ENCODE data around the gene SH3RF3. TPM values are rescaled to one million over a fixed set of nuclear protein-coding genes. Genes with fewer than 3 reads are reported as not detected.

The SH3RF3 gene
- total RNA-seq, 2 experiments from 2014 or later, result 1.9 to 2.3 TPM

DNA sequence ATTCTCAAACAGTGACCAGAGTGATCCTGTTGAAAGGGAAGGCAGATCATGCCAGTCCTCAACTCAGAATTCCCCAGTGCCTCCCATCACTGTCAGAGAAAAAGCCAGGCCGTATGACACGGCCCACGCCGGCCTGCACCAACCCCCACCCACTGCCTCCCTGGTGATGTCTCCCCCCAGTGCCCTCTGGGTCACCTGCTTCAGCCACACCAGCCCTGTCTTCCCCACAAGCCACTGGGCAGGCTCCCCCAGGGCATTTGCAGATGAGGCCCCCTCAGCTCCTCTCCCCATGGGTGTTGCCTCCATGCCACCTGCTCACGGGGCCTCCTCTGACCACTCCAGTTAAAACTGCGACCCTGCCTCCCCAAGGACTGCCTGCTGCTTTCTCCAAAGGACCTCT is 169.8 kb downstream of the SH3RF3 start:
- DNase-seq, result no peak

DNA sequence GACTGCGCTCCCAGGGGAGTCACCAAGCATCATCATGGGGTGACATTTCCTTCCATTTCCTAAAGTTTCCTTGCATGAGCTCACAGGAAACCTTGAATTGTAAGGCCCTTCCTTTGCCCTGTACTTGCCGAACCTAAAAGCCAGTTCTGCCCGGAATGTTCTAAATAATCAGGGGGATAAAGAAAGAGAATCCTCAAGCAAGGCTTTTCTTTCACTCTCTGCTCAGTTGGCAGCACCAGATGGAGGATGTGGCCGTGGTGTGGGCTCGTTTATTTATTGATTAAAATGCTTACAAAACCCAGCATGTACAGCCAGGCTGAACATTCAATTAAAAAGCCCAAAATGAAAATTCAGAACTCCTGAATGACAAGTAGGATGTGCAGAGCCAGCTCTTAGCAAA is 170.5 kb downstream of the SH3RF3 start:
- H3K4me3 Mint-ChIP-seq, result no peak overlapping the region
- peaks cover 5% of the 10 kb centered on the region for H3K4me1 Mint-ChIP-seq (ENCODE audit: low read depth)
- no peaks in the 10 kb centered on the region for H3K27me3 Mint-ChIP-seq
- POLR2A ChIA-PET, result no interaction called here
- no peak overlapping the region for H3K27ac Mint-ChIP-seq
- ATAC-seq, result no peak
- H3K36me3 Mint-ChIP-seq (ENCODE audit: low read depth), result no peaks in the 10 kb centered on the region
- H3K9me3 Mint-ChIP-seq, result no peaks in the 10 kb centered on the region
- CTCF ChIA-PET, result no interaction called here
- intact Hi-C loops (cut with micrococcal nuclease), result no loop called here
- TF ChIP-seq, protein P1, sequence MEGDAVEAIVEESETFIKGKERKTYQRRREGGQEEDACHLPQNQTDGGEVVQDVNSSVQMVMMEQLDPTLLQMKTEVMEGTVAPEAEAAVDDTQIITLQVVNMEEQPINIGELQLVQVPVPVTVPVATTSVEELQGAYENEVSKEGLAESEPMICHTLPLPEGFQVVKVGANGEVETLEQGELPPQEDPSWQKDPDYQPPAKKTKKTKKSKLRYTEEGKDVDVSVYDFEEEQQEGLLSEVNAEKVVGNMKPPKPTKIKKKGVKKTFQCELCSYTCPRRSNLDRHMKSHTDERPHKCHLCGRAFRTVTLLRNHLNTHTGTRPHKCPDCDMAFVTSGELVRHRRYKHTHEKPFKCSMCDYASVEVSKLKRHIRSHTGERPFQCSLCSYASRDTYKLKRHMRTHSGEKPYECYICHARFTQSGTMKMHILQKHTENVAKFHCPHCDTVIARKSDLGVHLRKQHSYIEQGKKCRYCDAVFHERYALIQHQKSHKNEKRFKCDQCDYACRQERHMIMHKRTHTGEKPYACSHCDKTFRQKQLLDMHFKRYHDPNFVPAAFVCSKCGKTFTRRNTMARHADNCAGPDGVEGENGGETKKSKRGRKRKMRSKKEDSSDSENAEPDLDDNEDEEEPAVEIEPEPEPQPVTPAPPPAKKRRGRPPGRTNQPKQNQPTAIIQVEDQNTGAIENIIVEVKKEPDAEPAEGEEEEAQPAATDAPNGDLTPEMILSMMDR (IDR thresholded peaks at IDR 0.05), result no peak
- DNase-seq, result no peak

More for the DNA sequence above, 169.8 kb downstream of the SH3RF3 start:
- intact Hi-C loops (cut with micrococcal nuclease), result no loop called here
- no peaks in the 10 kb centered on the region for H3K27me3 Mint-ChIP-seq
- ChIA-PET CTCF (no interaction called here), POLR2A (no interaction called here)
- no peaks in the 10 kb centered on the region for H3K36me3 Mint-ChIP-seq (ENCODE audit: low read depth)
- ATAC-seq, result no peak
- no peak overlapping the region for H3K4me3 Mint-ChIP-seq
- peaks cover 5% of the 10 kb centered on the region for H3K4me1 Mint-ChIP-seq (ENCODE audit: low read depth)
- H3K9me3 Mint-ChIP-seq, result no peaks in the 10 kb centered on the region
- H3K27ac Mint-ChIP-seq, result no peak overlapping the region
- TF ChIP-seq, protein P1 (IDR thresholded peaks at IDR 0.05), result no peak

DNA sequence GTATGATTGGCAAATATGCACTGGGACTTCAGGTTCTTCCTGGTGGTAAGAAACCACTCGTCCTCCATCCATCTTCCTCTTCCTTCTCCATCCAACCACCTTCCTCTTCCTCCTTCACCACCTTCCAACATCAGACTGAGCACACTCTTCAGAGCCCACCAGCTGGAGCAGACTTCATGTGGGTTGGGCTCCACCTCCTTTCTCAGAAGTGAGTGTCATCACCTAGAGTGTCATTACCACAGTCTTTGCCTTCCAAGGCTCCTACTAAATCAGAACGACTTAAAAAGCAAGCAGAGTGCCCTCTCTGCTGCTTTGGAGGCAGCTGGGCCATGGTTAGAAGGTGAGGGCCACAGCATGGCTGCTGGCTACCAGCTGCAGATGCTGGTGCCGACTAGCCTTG is 171.6 kb downstream of the SH3RF3 start:
- TF ChIP-seq, protein P1 (IDR thresholded peaks at IDR 0.05), result no peak
- no peaks in the 10 kb centered on the region for H3K36me3 Mint-ChIP-seq (ENCODE audit: low read depth)
- H3K9me3 Mint-ChIP-seq, result no peaks in the 10 kb centered on the region
- H3K27me3 Mint-ChIP-seq, result no peaks in the 10 kb centered on the region
- peaks cover 5% of the 10 kb centered on the region for H3K4me1 Mint-ChIP-seq (ENCODE audit: low read depth)
- no peak overlapping the region for H3K4me3 Mint-ChIP-seq
- DNase-seq (peak; percentile 7), ATAC-seq (peak; percentile 83)
- intact Hi-C loops (cut with micrococcal nuclease), result no loop called here
- no peak overlapping the region for H3K27ac Mint-ChIP-seq
- ChIA-PET CTCF (no interaction called here), POLR2A (no interaction called here)

DNA sequence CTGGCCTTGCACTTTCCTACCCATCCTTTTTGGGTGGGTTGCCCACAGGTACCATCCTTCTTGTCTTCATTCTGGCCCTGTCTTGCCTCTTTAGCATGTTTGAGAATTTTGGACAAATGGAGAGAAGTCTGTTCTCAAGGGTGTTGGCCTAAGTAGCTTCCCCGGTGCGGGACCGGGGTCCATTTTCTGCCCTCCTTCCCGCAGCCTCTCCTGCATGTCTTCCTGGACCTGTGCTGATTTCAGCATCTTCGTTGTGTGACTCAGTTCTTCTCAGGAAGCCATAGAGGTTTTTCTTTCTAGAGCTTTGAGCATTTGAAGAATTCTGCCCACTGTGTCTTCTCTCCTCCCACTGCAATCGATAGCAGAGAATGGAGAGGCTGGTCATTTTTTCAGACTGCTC is 172.7 kb downstream of the SH3RF3 start:
- no peak overlapping the region for H3K27ac Mint-ChIP-seq
- CTCF ChIA-PET, result no interaction called here
- no peak for DNase-seq
- H3K9me3 Mint-ChIP-seq, result no peaks in the 10 kb centered on the region
- H3K36me3 Mint-ChIP-seq (ENCODE audit: low read depth), result no peaks in the 10 kb centered on the region
- ATAC-seq, result no peak
- no peak overlapping the region for H3K4me3 Mint-ChIP-seq
- intact Hi-C loops (cut with micrococcal nuclease), result no loop called here
- POLR2A ChIA-PET, result no interaction called here
- TF ChIP-seq, protein P1 (IDR thresholded peaks at IDR 0.05), result no peak
- no peaks in the 10 kb centered on the region for H3K27me3 Mint-ChIP-seq
- peaks cover 5% of the 10 kb centered on the region for H3K4me1 Mint-ChIP-seq (ENCODE audit: low read depth)

DNA sequence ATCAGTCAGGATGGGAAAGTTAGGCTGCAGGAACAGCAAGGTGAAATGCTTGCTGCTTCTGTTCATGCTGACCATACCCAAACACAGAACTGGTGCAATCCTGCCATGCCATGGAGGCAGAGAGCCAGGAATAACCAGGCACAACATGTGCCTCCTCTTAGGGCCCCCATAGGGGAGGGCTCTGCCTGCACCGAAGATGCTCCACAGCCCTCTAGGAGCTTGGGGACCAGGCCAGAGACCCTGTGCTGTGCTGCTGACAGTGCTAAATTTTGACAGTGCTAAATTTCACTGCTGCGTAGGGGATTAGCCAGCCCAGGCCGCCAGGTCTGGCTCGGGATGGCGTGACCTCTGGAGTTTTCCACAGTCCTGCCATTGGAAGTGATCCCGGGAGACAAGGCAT is 173.3 kb downstream of the SH3RF3 start:
- H3K4me3 Mint-ChIP-seq, result no peak overlapping the region
- DNase-seq (no peak), ATAC-seq (no peak)
- CTCF ChIA-PET, result no interaction called here
- POLR2A ChIA-PET, result no interaction called here
- H3K36me3 Mint-ChIP-seq (ENCODE audit: low read depth), result no peaks in the 10 kb centered on the region
- no peaks in the 10 kb centered on the region for H3K9me3 Mint-ChIP-seq
- no peaks in the 10 kb centered on the region for H3K27me3 Mint-ChIP-seq
- no peak overlapping the region for H3K27ac Mint-ChIP-seq
- peaks cover 5% of the 10 kb centered on the region for H3K4me1 Mint-ChIP-seq (ENCODE audit: low read depth)
- intact Hi-C loops (cut with micrococcal nuclease), result no loop called here
- TF ChIP-seq, protein P1 (IDR thresholded peaks at IDR 0.05), result no peak

All from activated CD8-positive, alpha-beta T cell treated with anti-CD3 and anti-CD28 coated beads for 36 hours (primary cell).